ENCODE results near the gene MID2.
A peak's percentile ranks its signal among the peaks of the same experiment; 100 is the strongest.
"Not testable (repeated sequence)": the region's sequence is repeated elsewhere in the genome, so short reads cannot be mapped to it uniquely, and the experiment has no call there.

MID2 gene

GRCh38 chrX:107825698-107826237 lies at the start of gene MID2:
MID2 (plus strand) TSS chrX:107825866; CDS start chrX:107826427, 561 bp downstream.
- DNase-seq, result peak; percentile 10 to 15

- peak; percentile 3 to 44 for DNase-seq
Observed at GRCh38 chrX:107776649-107777535, 48.8 kb upstream of the MID2 start.

- no peak for DNase-seq
Observed at GRCh38 chrX:107777536-107777832, 48.2 kb upstream of the MID2 start, which contains the start of gene NCBP2L. NCBP2L (plus strand) TSS chrX:107777733; CDS start chrX:107794221, 16,488 bp downstream.

- no peak for DNase-seq
Observed at GRCh38 chrX:107780525-107780924, 45.1 kb upstream of the MID2 start.

- no peak for DNase-seq
Observed at GRCh38 chrX:107787827-107788226, 37.8 kb upstream of the MID2 start.

- DNase-seq, result no peak
Observed at GRCh38 chrX:107804427-107804826, 21.2 kb upstream of the MID2 start.

GRCh38 chrX:107805179-107805578 lies 20.5 kb upstream of the MID2 start:
- no peak for DNase-seq

- DNase-seq, result not testable (repeated sequence)
Observed at GRCh38 chrX:107810053-107810452, 15.6 kb upstream of the MID2 start.

GRCh38 chrX:107818900-107819521 lies 6.7 kb upstream of the MID2 start:
- no peak for DNase-seq

GRCh38 chrX:107823042-107823441 lies 2.6 kb upstream of the MID2 start:
- no peak for DNase-seq

GRCh38 chrX:107823456-107823855 lies 2.2 kb upstream of the MID2 start:
- DNase-seq, result no peak

- no peak for DNase-seq
Observed at GRCh38 chrX:107826238-107827029, 768 bp downstream of the MID2 start.

- no peak for DNase-seq
Observed at GRCh38 chrX:107827030-107827831, 1.6 kb downstream of the MID2 start.

- DNase-seq, result no peak
Observed at GRCh38 chrX:107827852-107828251, 2.2 kb downstream of the MID2 start.

- DNase-seq, result no peak
Observed at GRCh38 chrX:107829878-107830277, 4.2 kb downstream of the MID2 start.

- DNase-seq, result no peak
Observed at GRCh38 chrX:107831071-107831730, 5.5 kb downstream of the MID2 start.

GRCh38 chrX:107834275-107835201 lies 8.9 kb downstream of the MID2 start:
- no peak for DNase-seq

- DNase-seq, result no peak
Observed at GRCh38 chrX:107836958-107837357, 11.3 kb downstream of the MID2 start.

- no peak for DNase-seq
Observed at GRCh38 chrX:107840971-107841370, 15.3 kb downstream of the MID2 start.

GRCh38 chrX:107842715-107843400 lies 17.2 kb downstream of the MID2 start:
- no peak for DNase-seq
